ENCODE data around the gene SASH1.
"Not testable (repeated sequence)": the region's sequence is repeated elsewhere in the genome, so short reads cannot be mapped to it uniquely, and the experiment has no call there.

Gene SASH1

GRCh38 chr6:148329596-148330381, 12.8 kb upstream of the SASH1 start:
- DNase-seq, result no peak

DNA sequence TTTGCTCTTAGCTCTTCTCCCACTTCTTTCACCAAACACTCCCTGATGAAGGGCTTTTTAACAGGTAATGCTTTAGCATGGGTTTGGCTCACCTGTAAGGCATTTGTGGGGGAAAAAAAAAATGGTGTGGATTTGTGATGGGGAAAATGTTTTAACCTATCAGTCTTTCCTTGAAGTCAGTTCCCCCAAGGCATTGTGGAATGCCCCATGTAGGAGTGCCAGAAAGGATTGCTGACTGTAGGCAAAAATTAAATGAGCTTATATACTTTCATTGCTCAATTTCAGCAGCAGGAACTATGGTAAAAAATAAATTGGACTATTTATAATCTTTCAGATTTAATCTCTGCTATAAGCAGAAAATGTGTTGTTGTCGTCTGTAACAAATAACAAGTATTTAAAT, 10.6 kb upstream of the SASH1 start:
- no peak for DNase-seq

DNA sequence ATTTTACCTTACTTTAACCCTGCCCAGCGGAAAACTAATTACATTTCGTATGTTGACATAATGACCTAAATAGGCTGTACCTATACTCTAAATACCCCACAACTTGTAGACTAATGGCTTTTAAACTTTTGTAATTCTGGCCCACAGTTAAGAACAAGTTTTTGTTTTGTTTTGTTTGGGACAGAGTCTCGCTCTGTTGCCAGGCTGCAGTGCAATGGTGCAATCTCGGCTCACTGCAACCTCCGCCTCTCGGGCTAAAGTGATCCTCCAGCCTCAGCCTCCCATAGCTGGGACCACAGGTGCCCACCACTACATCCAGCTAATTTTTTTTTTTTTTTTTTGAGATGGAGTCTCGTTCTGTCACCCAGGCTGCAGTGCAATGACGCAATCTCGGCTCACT, 5.7 kb upstream of the SASH1 start:
- no peak for DNase-seq

GRCh38 chr6:148339766-148340165, 2.9 kb upstream of the SASH1 start:
- DNase-seq, result no peak

DNA sequence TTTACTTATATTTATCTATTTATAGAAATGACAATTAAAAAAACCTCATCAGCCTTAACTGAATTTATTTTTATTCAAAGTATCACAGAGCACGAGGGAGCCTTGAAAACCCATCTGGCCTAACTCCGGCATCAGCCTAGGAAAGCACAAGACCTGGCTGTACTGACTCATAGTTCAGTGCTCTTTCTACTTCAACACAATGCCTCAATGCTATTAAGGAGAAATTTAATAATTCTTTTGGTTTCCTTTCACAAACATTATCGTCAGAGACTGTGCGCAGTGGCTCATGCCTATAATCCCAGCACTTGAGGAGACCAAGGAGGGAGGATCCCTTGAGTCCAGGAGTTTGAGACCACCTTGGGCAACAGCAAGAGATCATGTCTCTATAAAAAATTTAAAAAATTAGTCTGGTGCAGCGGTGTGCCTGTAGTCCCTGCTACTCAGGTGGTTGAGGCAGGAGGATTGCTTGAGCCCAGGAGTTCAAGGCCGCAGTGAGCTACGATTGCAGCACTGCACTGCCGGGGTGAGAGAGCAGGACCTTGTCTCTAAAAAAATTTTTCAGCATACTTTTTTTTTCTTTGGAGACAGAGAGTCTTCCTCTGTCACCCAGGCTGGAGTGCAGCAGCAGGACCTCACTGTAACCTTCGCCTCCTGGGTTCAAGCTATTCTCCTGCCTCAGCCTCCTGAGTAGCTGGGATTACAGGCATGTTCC, 1.9 kb upstream of the SASH1 start:
- DNase-seq, result no peak

GRCh38 chr6:148342100-148342349, 613 bp upstream of the SASH1 start:
- no peak for DNase-seq

DNA sequence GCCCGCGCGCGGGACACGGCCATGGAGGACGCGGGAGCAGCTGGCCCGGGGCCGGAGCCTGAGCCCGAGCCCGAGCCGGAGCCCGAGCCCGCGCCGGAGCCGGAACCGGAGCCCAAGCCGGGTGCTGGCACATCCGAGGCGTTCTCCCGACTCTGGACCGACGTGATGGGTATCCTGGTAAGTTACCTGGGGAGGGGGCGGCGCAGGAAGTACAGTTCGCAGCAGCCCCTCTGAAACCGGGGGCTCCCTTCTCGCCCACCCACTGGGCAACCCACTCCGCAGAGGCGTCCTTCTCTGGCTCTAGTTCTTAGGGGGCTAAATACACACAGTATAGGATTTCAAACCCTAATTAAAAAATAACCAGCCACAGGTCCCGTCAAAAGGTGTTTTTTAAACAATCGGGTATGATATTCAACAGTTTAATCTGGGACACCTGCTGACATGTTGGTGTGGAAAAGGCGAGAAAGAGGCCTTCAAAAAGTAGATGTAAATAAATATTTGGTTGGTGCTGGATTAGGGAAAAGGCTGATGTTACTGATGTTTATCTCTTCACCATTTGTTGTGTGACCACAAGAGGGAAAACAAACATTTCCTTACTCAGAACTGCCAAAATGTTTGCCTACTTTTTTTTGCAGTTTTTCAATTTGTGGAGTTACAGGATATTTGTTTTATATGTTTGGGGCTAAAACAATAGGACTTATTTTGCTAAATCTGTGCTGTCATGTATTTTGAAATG, 577 bp downstream of the SASH1 start:
- DNase-seq, result no peak

- no peak for DNase-seq
Measured at GRCh38 chr6:148345176-148345575, 2.5 kb downstream of the SASH1 start.

DNA sequence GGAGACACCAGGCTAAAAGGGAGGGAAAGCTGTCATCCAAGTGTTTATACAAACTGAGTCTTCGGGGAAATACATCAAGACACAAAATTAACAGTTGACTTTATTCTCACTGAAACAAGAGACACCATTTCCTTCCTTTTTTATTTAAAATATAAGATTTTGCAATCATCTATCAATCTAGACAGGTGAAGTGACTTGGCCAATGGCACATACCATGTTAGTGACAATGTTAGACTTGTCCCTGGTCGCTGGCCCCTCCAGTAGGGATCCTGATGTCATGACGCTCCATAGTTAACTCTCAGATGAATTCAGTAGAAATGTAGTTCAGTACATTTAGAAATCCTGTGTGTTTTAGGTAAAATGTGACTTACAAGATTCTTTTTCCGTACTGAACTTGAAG, 2.9 kb downstream of the SASH1 start:
- no peak for DNase-seq

GRCh38 chr6:148346681-148347440, 4.2 kb downstream of the SASH1 start:
- no peak for DNase-seq

GRCh38 chr6:148347441-148348054, 4.9 kb downstream of the SASH1 start:
- DNase-seq, result no peak

- no peak for DNase-seq
Measured at GRCh38 chr6:148348335-148348734, 5.7 kb downstream of the SASH1 start.

DNA sequence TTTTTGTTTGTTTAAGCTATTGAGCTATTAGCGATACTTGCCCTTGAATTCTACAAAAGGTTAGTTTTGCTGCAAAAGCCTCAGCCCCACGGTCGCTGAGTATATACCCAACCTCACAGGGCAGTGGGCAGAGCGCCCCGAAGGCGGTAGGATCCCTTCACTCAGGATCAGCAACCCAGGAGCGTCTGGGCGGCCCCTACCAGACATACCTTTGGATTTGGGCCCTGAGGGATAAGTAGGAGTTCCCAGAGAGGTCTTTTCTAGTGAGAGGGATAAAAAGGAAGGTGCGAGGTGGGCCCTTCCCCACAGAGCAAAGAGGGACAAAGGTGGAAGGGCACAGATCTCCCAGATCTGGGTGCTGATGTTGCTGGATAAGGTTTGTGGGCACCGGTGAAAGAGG, 6.1 kb downstream of the SASH1 start:
- no peak for DNase-seq

- no peak for DNase-seq
Measured at GRCh38 chr6:148349466-148349865, 6.8 kb downstream of the SASH1 start.

DNA sequence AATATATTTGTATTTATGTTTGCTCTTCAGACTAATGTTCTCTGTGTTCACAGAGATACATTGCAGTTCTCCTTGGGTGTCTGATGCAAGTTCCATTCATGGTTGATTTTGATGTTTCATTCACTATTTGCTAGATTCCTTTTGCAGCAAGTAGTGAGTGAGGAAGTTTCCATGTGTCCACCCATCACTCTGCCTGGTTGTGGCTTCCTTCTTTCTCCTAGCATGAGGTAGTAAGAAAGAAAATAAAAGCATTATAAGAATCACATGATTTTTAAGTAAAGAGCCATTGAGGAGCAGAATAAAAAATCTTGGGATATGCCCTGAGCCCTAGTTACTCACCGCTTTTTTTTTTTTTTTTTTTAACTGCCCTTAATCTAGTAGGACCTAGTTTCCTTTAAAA, 8.7 kb downstream of the SASH1 start:
- no peak for DNase-seq

GRCh38 chr6:148352421-148352820, 9.8 kb downstream of the SASH1 start:
- DNase-seq, result not testable (repeated sequence)

DNA sequence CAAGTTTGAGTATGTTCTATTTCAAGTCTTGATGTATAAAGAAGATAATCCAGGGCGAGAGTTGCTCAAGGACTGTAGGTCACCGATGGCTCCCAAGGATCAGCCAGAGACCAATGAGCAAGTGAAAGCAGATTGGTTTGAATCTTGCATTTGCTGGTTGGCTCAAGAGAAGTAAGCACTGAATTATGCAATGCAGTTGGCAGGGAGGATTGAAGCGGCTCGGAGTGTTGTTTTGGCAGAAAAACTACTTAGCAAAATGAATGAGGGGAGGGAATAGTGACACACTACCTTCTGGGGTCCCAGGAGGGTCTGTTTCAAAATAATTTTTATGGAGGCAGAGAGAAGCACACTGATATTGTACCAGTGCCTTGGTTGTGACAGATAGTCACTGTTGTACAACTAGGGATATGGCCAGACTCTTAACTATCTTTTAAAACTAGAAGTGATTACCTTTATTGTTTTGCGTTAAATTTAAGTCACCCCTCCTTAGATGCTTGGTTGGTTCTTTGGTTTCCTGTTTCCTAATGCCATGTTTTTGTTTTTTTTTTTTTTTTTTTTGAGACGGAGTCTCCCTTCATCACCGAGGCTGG, 15.7 kb downstream of the SASH1 start:
- no peak for DNase-seq

DNA sequence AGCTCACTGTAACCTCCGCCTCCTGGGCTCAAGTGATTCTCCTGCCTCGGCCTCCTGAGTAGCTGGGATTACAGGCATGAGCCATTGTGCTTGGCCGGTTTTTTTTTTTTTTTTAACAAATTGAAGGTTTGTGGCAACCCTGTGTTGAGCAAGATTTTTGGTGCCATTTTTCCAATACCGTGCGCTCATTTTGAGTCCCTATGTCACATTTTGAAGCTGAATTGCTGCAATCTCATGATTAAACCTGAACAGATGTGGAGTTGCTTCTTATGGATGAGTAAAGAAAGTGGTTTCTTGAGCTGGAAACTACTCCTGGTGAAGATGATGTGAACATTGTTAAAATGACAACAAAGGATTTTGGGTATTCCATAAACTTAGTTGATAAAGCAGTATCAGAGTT, 16.6 kb downstream of the SASH1 start:
- no peak for DNase-seq

DNA sequence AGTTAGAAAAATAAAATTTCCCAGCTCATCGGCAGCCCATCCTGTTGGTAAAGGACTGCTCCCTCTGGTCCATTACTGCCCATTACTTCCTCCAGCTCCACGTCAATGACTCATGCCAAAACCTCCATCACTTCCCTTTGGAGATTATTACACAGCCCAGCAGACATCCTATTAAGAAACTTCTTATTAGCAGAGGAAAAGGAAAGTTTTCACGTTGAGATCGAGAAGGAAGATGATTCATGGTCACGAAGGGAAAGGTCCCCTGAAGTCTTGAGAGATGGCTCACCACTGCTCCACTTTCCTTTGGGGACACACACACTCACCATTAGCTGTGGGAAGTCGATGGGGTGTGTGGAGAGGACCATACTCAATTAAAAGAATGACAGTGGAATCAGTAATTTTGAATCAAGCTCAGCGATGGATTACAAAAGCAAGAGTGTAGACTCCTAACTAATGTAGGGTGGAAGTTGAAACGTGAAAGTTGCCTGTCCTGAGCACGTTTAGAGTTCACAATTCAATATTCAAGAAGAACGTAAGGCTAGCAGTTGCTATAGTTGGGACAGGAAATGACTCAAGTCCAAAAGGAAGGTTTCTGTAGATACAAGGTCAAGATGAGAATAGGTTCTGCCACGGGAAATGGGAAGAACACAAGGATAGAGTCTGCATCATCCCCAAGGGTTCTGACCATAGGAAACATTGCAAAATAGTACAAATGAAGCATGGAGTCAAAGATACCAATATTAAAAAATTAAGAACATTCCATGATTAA, 21.6 kb downstream of the SASH1 start:
- DNase-seq, result no peak

GRCh38 chr6:148365041-148365440, 22.4 kb downstream of the SASH1 start:
- no peak for DNase-seq

DNA sequence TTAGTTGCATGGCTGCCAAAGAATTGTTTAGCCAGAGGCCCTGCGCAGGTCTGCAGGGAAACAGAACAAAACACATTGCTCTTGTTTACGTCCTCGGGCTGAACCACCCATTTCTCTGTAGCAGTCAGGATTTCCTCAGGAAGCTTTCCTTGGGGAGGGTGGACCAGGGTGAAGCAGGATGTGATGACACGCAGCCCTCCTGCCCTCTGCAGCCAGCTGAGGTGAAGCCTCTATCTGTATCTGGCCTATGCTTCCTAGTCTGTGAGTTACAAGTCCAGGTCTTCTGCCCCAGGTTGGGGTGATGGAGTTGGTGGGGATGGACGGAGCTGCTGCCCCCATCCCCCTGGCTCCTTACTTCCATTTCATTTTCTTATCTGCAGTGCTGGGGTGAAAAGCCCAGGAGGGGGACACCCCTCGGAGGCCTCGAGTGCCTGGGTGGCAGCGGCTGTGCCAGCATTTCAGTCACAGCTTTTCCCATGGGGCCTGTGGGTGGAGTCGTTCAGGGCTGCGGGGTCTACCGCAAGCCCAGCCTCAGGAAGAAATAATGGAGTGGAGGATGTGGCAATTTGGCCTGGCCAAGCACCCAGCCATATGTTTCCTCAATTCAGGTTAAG, 24.9 kb downstream of the SASH1 start:
- DNase-seq, result no peak

All from NCI-H1092 (cell line).